ENCODE data around the gene DHRS7B. TPM values are rescaled to one million over a fixed set of nuclear protein-coding genes. Genes with fewer than 3 reads are reported as not detected.

The DHRS7B gene
- total and polyA plus RNA-seq, 2 of the 13 experiments (the other 11 are each of a cell fraction or from before 2014, with no cell fraction given) = 20.0 to 35.8 TPM

DNA sequence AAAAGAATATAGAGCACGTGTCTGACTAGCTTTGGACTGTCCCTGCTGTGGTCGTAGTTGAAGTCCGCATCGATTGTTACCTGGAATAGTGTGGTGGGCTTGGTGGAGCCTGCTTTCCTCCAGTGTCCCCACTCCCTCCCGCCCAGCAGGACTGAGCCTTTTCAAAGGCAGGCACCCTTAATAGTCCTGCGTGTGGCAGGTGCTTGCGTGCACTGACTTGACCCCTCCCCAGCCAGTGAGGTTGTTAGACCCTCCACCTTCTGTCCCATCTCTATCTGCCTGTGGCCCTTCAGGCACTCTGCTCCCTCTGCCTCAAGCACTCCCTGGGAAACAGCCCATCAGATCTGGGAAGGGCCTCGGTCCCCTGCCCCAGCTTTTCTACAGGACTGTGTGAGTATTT is 50.6 kb downstream of the DHRS7B start:
- no peaks in the 10 kb centered on the region for H3K79me2 ChIP-seq (ENCODE audit: insufficient read depth, low read length)
- H3K4me1 ChIP-seq (ENCODE audit: insufficient read depth, low read length) = no peaks in the 10 kb centered on the region
- no peak overlapping the region for H3K9ac ChIP-seq (ENCODE audit: insufficient read depth, low read depth, low read length)
- ChIA-PET CTCF (ENCODE audit: low intra/inter-chr PET ratio, low total read pairs) (no interaction called here), POLR2A (no interaction called here)
- no peak overlapping the region for H2AFZ ChIP-seq (ENCODE audit: low read length)
- BruUV-seq (replicated peaks) = no TSS peak
- FAIRE-seq (no peak), ATAC-seq (no peak), DNase-seq (ENCODE audit: low spot score) (no peak)
- peaks cover 4 to 23% of the 10 kb centered on the region in 2 experiments; a peak in 4 of 5 replicates for H3K36me3 ChIP-seq (replicated peaks in 1 of 2; ENCODE audit: control insufficient read depth in 1 of 2, insufficient read depth in 2 of 2, low read length in 2 of 2)
- no peak overlapping the region for H3K4me3 ChIP-seq (replicated peaks in 1 of 3; ENCODE audit: insufficient read depth in 1 of 3, low read depth in 2 of 3, low read length in 3 of 3)
- no peak overlapping the region for H3K27ac ChIP-seq (ENCODE audit: extremely low read length, insufficient read depth, low read length)
- no peaks in the 10 kb centered on the region for H3K27me3 ChIP-seq (ENCODE audit: control insufficient read depth in 1 of 2, insufficient read depth in 2 of 2, low read length in 2 of 2)
- WGBS (ENCODE audit: low lambda C conversion rate) = 90% methylated on average over 8 of the region's 8 CpGs
- H3K4me2 ChIP-seq (ENCODE audit: low read depth, low read length) = no peak overlapping the region
- in situ Hi-C loops (cut with HindIII; ENCODE audit: extremely low pct_ligation_motif_present, low pct_unique_long_range_greater_than_20kb) = no loop called here
- intact Hi-C loops (cut with micrococcal nuclease; ENCODE audit: unreplicated experiment) = no loop called here
- no peaks in the 10 kb centered on the region for H3K9me3 ChIP-seq (ENCODE audit: low read length)
- no peaks in the 10 kb centered on the region for H4K20me1 ChIP-seq (ENCODE audit: insufficient read depth, low read length)
- TF ChIP-seq ATF7 (IDR thresholded peaks at IDR 0.05) (no peak), ATF7 (CRISPR knock-in tag; IDR thresholded peaks at IDR 0.05) (no peak), RFX1 (IDR thresholded peaks at IDR 0.05) (no peak), HES4 (CRISPR knock-in tag; IDR thresholded peaks at IDR 0.05; ENCODE audit: borderline replicate concordance) (no peak), TRIM24 (CRISPR knock-in tag; IDR thresholded peaks at IDR 0.05) (no peak), ZNF569 (CRISPR knock-in tag; IDR thresholded peaks at IDR 0.05; ENCODE audit: borderline replicate concordance) (no peak), ZNF354B (CRISPR knock-in tag; IDR thresholded peaks at IDR 0.05) (no peak), GATA4 (IDR thresholded peaks at IDR 0.05; ENCODE audit: borderline replicate concordance, low read depth) (no peak), FOSL2 (CRISPR knock-in tag; IDR thresholded peaks at IDR 0.05) (no peak)
- TF ChIP-seq, protein P1, sequence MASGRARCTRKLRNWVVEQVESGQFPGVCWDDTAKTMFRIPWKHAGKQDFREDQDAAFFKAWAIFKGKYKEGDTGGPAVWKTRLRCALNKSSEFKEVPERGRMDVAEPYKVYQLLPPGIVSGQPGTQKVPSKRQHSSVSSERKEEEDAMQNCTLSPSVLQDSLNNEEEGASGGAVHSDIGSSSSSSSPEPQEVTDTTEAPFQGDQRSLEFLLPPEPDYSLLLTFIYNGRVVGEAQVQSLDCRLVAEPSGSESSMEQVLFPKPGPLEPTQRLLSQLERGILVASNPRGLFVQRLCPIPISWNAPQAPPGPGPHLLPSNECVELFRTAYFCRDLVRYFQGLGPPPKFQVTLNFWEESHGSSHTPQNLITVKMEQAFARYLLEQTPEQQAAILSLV (CRISPR knock-in tag; IDR thresholded peaks at IDR 0.05; ENCODE audit: borderline replicate concordance) = no peak
- TF ChIP-seq, protein P2, sequence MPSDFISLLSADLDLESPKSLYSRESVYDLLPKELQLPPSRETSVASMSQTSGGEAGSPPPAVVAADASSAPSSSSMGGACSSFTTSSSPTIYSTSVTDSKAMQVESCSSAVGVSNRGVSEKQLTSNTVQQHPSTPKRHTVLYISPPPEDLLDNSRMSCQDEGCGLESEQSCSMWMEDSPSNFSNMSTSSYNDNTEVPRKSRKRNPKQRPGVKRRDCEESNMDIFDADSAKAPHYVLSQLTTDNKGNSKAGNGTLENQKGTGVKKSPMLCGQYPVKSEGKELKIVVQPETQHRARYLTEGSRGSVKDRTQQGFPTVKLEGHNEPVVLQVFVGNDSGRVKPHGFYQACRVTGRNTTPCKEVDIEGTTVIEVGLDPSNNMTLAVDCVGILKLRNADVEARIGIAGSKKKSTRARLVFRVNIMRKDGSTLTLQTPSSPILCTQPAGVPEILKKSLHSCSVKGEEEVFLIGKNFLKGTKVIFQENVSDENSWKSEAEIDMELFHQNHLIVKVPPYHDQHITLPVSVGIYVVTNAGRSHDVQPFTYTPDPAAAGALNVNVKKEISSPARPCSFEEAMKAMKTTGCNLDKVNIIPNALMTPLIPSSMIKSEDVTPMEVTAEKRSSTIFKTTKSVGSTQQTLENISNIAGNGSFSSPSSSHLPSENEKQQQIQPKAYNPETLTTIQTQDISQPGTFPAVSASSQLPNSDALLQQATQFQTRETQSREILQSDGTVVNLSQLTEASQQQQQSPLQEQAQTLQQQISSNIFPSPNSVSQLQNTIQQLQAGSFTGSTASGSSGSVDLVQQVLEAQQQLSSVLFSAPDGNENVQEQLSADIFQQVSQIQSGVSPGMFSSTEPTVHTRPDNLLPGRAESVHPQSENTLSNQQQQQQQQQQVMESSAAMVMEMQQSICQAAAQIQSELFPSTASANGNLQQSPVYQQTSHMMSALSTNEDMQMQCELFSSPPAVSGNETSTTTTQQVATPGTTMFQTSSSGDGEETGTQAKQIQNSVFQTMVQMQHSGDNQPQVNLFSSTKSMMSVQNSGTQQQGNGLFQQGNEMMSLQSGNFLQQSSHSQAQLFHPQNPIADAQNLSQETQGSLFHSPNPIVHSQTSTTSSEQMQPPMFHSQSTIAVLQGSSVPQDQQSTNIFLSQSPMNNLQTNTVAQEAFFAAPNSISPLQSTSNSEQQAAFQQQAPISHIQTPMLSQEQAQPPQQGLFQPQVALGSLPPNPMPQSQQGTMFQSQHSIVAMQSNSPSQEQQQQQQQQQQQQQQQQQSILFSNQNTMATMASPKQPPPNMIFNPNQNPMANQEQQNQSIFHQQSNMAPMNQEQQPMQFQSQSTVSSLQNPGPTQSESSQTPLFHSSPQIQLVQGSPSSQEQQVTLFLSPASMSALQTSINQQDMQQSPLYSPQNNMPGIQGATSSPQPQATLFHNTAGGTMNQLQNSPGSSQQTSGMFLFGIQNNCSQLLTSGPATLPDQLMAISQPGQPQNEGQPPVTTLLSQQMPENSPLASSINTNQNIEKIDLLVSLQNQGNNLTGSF (CRISPR knock-in tag; IDR thresholded peaks at IDR 0.05) = no peak
- TF ChIP-seq, protein P3, sequence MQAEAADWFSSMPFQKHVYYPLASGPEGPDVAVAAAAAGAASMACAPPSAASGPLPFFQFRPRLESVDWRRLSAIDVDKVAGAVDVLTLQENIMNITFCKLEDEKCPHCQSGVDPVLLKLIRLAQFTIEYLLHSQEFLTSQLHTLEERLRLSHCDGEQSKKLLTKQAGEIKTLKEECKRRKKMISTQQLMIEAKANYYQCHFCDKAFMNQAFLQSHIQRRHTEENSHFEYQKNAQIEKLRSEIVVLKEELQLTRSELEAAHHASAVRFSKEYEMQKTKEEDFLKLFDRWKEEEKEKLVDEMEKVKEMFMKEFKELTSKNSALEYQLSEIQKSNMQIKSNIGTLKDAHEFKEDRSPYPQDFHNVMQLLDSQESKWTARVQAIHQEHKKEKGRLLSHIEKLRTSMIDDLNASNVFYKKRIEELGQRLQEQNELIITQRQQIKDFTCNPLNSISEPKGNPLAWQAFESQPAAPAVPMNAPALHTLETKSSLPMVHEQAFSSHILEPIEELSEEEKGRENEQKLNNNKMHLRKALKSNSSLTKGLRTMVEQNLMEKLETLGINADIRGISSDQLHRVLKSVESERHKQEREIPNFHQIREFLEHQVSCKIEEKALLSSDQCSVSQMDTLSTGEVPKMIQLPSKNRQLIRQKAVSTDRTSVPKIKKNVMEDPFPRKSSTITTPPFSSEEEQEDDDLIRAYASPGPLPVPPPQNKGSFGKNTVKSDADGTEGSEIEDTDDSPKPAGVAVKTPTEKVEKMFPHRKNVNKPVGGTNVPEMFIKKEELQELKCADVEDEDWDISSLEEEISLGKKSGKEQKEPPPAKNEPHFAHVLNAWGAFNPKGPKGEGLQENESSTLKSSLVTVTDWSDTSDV (CRISPR knock-in tag; IDR thresholded peaks at IDR 0.05) = no peak
- TF ChIP-seq, protein P4, sequence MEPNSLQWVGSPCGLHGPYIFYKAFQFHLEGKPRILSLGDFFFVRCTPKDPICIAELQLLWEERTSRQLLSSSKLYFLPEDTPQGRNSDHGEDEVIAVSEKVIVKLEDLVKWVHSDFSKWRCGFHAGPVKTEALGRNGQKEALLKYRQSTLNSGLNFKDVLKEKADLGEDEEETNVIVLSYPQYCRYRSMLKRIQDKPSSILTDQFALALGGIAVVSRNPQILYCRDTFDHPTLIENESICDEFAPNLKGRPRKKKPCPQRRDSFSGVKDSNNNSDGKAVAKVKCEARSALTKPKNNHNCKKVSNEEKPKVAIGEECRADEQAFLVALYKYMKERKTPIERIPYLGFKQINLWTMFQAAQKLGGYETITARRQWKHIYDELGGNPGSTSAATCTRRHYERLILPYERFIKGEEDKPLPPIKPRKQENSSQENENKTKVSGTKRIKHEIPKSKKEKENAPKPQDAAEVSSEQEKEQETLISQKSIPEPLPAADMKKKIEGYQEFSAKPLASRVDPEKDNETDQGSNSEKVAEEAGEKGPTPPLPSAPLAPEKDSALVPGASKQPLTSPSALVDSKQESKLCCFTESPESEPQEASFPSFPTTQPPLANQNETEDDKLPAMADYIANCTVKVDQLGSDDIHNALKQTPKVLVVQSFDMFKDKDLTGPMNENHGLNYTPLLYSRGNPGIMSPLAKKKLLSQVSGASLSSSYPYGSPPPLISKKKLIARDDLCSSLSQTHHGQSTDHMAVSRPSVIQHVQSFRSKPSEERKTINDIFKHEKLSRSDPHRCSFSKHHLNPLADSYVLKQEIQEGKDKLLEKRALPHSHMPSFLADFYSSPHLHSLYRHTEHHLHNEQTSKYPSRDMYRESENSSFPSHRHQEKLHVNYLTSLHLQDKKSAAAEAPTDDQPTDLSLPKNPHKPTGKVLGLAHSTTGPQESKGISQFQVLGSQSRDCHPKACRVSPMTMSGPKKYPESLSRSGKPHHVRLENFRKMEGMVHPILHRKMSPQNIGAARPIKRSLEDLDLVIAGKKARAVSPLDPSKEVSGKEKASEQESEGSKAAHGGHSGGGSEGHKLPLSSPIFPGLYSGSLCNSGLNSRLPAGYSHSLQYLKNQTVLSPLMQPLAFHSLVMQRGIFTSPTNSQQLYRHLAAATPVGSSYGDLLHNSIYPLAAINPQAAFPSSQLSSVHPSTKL (CRISPR knock-in tag; IDR thresholded peaks at IDR 0.05) = no peak
